Measurements from ENCODE around the gene KRTAP3-3.

KRTAP3-3 gene

GRCh38 chr17:40953881-40954280 is 40.1 kb downstream of the KRTAP3-3 start:
- no peak overlapping the region for H3K4me3 ChIP-seq (replicated peaks; ENCODE audit: low read depth, low read length)
- no peak for DNase-seq (ENCODE audit: extremely low read depth, low read depth)
- no peak for TF ChIP-seq CTCF (IDR thresholded peaks at IDR 0.05; ENCODE audit: low read depth, low read length, missing control alignments)

GRCh38 chr17:40952661-40953060 is 41.3 kb downstream of the KRTAP3-3 start:
- DNase-seq (ENCODE audit: extremely low read depth, low read depth), result peak; percentile 40
- no peak overlapping the region for H3K4me3 ChIP-seq (replicated peaks; ENCODE audit: low read depth, low read length)
- no peak for TF ChIP-seq CTCF (IDR thresholded peaks at IDR 0.05; ENCODE audit: low read depth, low read length, missing control alignments)

DNA sequence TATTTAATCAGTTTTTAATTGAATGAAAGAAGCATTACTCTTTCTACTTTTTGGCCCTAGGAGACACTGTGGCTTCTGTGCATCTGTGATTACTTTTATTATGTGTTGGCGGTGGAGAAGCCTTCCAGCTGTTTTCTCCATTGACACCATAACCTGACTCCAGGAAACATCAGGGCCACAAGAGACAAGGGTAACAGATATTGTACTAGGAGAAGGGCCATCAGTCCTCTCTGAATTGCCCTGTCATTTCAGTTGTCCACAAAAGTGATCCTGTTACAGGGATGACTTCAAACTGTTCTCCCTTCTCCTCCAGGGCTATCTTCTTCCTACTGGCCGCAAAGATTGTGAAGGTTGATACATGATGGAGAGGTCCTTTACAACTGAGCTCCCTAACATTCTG is 41.8 kb downstream of the KRTAP3-3 start:
- no peak for DNase-seq (ENCODE audit: extremely low read depth, low read depth)
- no peak overlapping the region for H3K4me3 ChIP-seq (replicated peaks; ENCODE audit: low read depth, low read length)
- TF ChIP-seq CTCF (IDR thresholded peaks at IDR 0.05; ENCODE audit: low read depth, low read length, missing control alignments), result no peak

DNA sequence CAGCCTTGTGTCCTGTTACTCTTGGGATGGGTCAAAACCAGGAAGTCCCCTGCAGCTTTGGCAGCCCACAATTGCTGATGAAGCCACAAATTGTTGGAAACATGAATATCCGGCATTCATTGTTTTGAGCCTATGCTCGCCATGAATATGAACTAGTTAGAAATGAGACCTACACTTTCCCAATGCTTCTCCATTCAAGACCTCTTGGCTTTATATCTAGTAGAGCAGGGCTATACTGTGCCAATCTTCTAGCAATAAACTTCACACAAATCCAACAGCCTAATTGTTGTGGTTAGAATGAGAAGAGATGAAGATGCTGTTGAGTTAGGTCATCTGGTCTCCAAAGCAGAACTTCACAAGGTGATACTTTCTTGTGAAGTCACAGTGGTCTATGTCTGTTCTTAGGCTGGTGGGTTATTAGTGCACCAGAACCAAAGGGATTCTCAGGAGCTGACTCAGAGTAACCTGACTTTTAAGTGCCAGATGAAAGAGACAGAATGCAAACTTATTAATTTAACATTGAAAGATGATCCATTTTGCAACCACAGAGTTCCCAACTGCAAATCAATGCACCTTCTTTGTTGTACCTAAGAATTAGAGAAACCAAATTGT is 42.8 kb downstream of the KRTAP3-3 start:
- DNase-seq (ENCODE audit: extremely low read depth, low read depth), result no peak
- no peak for TF ChIP-seq CTCF (IDR thresholded peaks at IDR 0.05; ENCODE audit: low read depth, low read length, missing control alignments)
- H3K4me3 ChIP-seq (replicated peaks; ENCODE audit: low read depth, low read length), result no peak overlapping the region

DNA sequence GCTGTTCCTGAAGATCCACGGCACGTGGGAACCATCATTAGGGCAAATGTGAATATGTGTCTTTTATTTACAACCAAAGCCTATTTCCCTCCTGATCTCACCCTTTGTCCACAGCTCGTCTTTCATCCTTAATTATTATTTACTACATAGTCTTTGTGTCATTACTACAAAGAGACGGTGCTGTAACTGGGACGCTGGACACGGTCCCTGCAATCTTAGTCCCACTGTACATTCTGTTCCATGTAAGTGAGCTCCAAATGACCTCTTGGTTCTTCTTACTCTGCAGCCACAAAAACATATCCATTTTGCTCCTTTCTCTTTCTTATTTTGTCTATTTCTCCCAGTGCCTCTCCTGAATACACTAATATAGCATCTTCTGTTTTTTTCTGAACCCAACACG is 43.8 kb downstream of the KRTAP3-3 start:
- H3K4me3 ChIP-seq (replicated peaks; ENCODE audit: low read depth, low read length), result no peak overlapping the region
- TF ChIP-seq CTCF (IDR thresholded peaks at IDR 0.05; ENCODE audit: low read depth, low read length, missing control alignments), result no peak
- DNase-seq (ENCODE audit: extremely low read depth, low read depth), result no peak

DNA sequence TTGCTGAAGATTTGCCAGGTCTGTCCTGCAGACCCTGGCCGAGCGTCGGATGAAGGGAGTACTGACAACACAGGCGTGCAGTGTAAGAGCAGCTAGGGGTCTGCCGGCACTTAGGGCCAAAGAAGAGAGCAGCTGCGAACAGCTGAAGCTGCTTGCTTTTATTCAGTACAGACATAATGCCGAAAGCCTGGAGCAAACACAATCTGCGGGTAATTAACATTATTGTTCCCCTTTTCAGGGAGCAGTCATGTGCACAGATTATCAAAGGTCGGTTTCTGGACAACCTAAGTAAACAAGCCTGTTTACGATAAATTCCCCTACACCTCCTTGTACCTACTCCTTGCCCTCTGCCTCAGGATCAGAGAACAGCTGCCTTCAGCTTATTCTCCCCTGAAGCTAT is 44.5 kb downstream of the KRTAP3-3 start:
- H3K4me3 ChIP-seq (replicated peaks; ENCODE audit: low read depth, low read length), result no peak overlapping the region
- no peak for DNase-seq (ENCODE audit: extremely low read depth, low read depth)
- TF ChIP-seq CTCF (IDR thresholded peaks at IDR 0.05; ENCODE audit: low read depth, low read length, missing control alignments), result no peak

DNA sequence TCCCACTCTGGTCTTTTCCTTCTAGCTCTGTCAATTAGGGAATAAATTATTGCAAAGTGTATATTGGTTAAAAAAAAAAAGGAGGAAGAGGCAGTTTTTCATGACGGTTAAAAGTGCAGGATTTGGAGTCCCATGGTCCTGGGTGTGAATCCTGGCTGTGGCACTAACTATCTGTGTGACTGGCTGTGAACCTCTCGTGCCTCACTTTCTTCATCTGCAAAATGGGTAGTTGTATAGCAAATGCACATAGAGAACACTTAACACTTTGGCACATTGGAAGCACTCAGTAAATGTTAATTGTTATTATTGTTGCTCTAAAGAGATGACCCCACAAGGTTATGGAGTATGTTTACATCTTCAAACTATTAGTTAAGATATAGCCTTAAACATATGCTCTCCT is 46.0 kb downstream of the KRTAP3-3 start:
- DNase-seq (ENCODE audit: extremely low read depth, low read depth), result no peak
- no peak overlapping the region for H3K4me3 ChIP-seq (replicated peaks; ENCODE audit: low read depth, low read length)
- TF ChIP-seq CTCF (IDR thresholded peaks at IDR 0.05; ENCODE audit: low read depth, low read length, missing control alignments), result no peak

All from HFF-Myc (cell line).